Measurements from ENCODE around the gene PPP1R3A.

DNA sequence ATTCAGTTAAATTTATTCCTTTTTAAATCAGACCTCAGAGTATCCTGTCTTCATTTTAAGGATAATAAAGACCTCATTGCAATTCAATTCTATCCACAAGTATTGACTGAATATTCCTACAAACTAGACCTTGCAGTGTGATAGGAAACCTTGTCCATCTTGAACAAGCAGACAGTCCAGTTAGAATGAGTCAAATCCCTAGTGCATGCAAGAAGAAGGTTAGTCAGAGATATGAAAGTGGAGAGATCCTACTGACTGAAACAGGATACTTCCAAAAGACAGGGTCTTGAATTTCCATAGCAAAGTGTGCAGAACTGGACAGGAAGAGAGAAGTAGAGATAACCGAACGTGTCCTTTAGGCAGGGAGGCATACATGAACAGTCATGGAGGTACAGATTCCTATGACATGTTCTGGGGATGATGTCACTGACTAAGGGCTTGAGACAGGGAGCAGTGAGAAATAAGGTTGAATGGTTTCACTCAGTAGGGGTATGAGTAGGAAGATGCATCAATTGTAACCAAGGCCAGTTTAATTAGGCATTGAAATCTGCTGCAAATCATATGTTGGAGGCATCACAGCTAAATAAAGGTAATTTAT lies 45.2 kb downstream of the PPP1R3A start:
- TF ChIP-seq, protein P1, sequence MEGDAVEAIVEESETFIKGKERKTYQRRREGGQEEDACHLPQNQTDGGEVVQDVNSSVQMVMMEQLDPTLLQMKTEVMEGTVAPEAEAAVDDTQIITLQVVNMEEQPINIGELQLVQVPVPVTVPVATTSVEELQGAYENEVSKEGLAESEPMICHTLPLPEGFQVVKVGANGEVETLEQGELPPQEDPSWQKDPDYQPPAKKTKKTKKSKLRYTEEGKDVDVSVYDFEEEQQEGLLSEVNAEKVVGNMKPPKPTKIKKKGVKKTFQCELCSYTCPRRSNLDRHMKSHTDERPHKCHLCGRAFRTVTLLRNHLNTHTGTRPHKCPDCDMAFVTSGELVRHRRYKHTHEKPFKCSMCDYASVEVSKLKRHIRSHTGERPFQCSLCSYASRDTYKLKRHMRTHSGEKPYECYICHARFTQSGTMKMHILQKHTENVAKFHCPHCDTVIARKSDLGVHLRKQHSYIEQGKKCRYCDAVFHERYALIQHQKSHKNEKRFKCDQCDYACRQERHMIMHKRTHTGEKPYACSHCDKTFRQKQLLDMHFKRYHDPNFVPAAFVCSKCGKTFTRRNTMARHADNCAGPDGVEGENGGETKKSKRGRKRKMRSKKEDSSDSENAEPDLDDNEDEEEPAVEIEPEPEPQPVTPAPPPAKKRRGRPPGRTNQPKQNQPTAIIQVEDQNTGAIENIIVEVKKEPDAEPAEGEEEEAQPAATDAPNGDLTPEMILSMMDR (IDR thresholded peaks at IDR 0.05): no peak
- TF ChIP-seq, protein P2, sequence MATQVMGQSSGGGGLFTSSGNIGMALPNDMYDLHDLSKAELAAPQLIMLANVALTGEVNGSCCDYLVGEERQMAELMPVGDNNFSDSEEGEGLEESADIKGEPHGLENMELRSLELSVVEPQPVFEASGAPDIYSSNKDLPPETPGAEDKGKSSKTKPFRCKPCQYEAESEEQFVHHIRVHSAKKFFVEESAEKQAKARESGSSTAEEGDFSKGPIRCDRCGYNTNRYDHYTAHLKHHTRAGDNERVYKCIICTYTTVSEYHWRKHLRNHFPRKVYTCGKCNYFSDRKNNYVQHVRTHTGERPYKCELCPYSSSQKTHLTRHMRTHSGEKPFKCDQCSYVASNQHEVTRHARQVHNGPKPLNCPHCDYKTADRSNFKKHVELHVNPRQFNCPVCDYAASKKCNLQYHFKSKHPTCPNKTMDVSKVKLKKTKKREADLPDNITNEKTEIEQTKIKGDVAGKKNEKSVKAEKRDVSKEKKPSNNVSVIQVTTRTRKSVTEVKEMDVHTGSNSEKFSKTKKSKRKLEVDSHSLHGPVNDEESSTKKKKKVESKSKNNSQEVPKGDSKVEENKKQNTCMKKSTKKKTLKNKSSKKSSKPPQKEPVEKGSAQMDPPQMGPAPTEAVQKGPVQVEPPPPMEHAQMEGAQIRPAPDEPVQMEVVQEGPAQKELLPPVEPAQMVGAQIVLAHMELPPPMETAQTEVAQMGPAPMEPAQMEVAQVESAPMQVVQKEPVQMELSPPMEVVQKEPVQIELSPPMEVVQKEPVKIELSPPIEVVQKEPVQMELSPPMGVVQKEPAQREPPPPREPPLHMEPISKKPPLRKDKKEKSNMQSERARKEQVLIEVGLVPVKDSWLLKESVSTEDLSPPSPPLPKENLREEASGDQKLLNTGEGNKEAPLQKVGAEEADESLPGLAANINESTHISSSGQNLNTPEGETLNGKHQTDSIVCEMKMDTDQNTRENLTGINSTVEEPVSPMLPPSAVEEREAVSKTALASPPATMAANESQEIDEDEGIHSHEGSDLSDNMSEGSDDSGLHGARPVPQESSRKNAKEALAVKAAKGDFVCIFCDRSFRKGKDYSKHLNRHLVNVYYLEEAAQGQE (IDR thresholded peaks at IDR 0.05; ENCODE audit: insufficient read depth in 1 of 2, low read depth in 2 of 2, low read length in 1 of 2): no peak
- no peak for TF ChIP-seq POLR2AphosphoS5 (IDR thresholded peaks at IDR 0.05; ENCODE audit: low read depth, low read length)
- no peak for TF ChIP-seq SIN3A (IDR thresholded peaks at IDR 0.05; ENCODE audit: borderline replicate concordance, insufficient read depth, low read depth, low read length)
